HepG2 (cell line): ENCODE measurements around the gene FUT6. TPM values are rescaled to one million over a fixed set of nuclear protein-coding genes. Genes with fewer than 3 reads are reported as not detected.

Source experiments
- ATAC-seq: fragments of 200-7000 bp; cut with Tn5 transposase; 3 replicates; pipeline ENCODE4 v1.9.1; 2020; ENCODE audit warnings: mild to moderate bottlenecking, moderate library complexity
- BruUV-seq: library from RNA; stranded (reverse); fragments of 400-500 nt; replicated peaks from 2 replicates; lab custom pipeline; 2021; lab: Mats Ljungman, UMichigan
- CTCF ChIA-PET: fragments of 300-600 bp; formaldehyde crosslinking; extraction: SDS; loops from one replicate; lab custom pipeline; 2021; ENCODE audit warnings: low total read pairs, inconsistent platforms, low intra/inter-chr PET ratio; lab: Yijun Ruan, JAX
- POLR2A ChIA-PET: fragments of 350-600 bp; sonication (Branson Sonifier 250); formaldehyde crosslinking; loops from one replicate; lab custom pipeline; 2020; ENCODE audit warnings: antibody characterized with exemption, inconsistent platforms; lab: Yijun Ruan, JAX
- DNase-seq: peaks from one replicate; pipeline ENCODE4 v3.0.0-alpha.2; 2015; ENCODE audit warnings: low spot score
- FAIRE-seq: peaks from 3 replicates; lab custom pipeline; 2011; peaks lifted over from hg19 to GRCh38; lab: Jason Lieb, UNC
- H2AFZ ChIP-seq: one replicate; pipeline ENCODE4 v1.6.1; 2011; ENCODE audit warnings: low read length, inconsistent platforms
- H3K27ac ChIP-seq: fragments of 300-600 bp; 3 replicates; pipeline ENCODE4 v1.8.0; 2011; ENCODE audit warnings: mixed run types, mild to moderate bottlenecking, mixed read lengths, low read length, inconsistent platforms; ENCODE audit not compliant: insufficient read depth; ENCODE audit errors: extremely low read length
- H3K27me3 ChIP-seq, 2 experiments: fragments of 200-600 bp in 1 of 2; 2 replicates in 1 of 2; 3 replicates in 1 of 2; pipeline versions ENCODE4 v1.6.0 to v1.8.0; 2011; ENCODE audit warnings: low read length in 2 of 2, mild to moderate bottlenecking in 2 of 2, moderate library complexity in 2 of 2, inconsistent platforms in 1 of 2; ENCODE audit not compliant: insufficient read depth in 2 of 2, control insufficient read depth in 1 of 2
- H3K36me3 ChIP-seq, 2 experiments: fragments of 200-600 bp in 1 of 2; replicated peaks in 1 of 2; 2 replicates in 1 of 2; 3 replicates in 1 of 2; pipeline versions ENCODE4 v1.5.1 to v1.8.0; 2011; ENCODE audit warnings: low read length in 2 of 2, inconsistent platforms in 1 of 2; ENCODE audit not compliant: insufficient read depth in 2 of 2, control insufficient read depth in 1 of 2
- H3K4me1 ChIP-seq: 2 replicates; pipeline ENCODE4 v1.5.1; 2012; ENCODE audit warnings: low read length, inconsistent platforms; ENCODE audit not compliant: insufficient read depth
- H3K4me2 ChIP-seq: 2 replicates; pipeline ENCODE4 v1.6.0; 2011; ENCODE audit warnings: low read depth, low read length, inconsistent platforms
- H3K4me3 ChIP-seq, 3 experiments: fragments of 200-600 bp in 1 of 3; sonication (generic), shearing (Covaris generic) in 1 of 3; replicated peaks in 1 of 3; 2 replicates each; pipeline ENCODE4 v1.5.1; 2011 to 2016; ENCODE audit warnings: low read length in 3 of 3, inconsistent platforms in 2 of 3, low read depth in 2 of 3, mild to moderate bottlenecking in 2 of 3, control low read depth in 1 of 3, mixed read lengths in 1 of 3; ENCODE audit not compliant: insufficient read depth in 1 of 3
- H3K79me2 ChIP-seq: one replicate; pipeline ENCODE4 v1.6.1; 2011; ENCODE audit warnings: low read length, inconsistent platforms; ENCODE audit not compliant: insufficient read depth
- H3K9ac ChIP-seq: 2 replicates; pipeline ENCODE4 v1.6.0; 2011; ENCODE audit warnings: mild to moderate bottlenecking, low read depth, low read length, inconsistent platforms; ENCODE audit not compliant: insufficient read depth
- H3K9me3 ChIP-seq: 2 replicates; pipeline ENCODE4 v1.5.1; 2012; ENCODE audit warnings: mild to moderate bottlenecking, low read length
- H4K20me1 ChIP-seq: 2 replicates; pipeline ENCODE4 v1.6.0; 2011; ENCODE audit warnings: inconsistent platforms, mild to moderate bottlenecking, low read length, moderate library complexity; ENCODE audit not compliant: insufficient read depth
- BATF2 ChIP-seq: sonication (generic); formaldehyde crosslinking; IDR thresholded peaks from 2 replicates; pipeline ENCODE4 v1.8.0; 2022; ENCODE audit warnings: mild to moderate bottlenecking, missing genetic modification reagents, moderate library complexity
- GABPB1 ChIP-seq: IDR thresholded peaks from 2 replicates; pipeline ENCODE4 v1.6.1; 2016; ENCODE audit warnings: mild to moderate bottlenecking, missing genetic modification reagents, moderate library complexity, missing compliant biosample characterization
- GATAD2A ChIP-seq: IDR thresholded peaks from 2 replicates; pipeline ENCODE4 v1.6.1; 2016
- NCOR1 ChIP-seq: fragments of 200-600 bp; sonication (generic); IDR thresholded peaks from 2 replicates; pipeline ENCODE4 v1.7.0; 2017; ENCODE audit warnings: antibody characterized with exemption, low read length, borderline replicate concordance
- SMARCC2 ChIP-seq: fragments of 450-650 bp; IDR thresholded peaks from 2 replicates; pipeline ENCODE4 v1.6.1; 2017; ENCODE audit warnings: antibody characterized with exemption, mild to moderate bottlenecking
- TEAD3 ChIP-seq: optimal IDR thresholded peaks from 2 replicates; pipeline ENCODE3; 2016; ENCODE audit warnings: borderline replicate concordance
- ZBTB2 ChIP-seq: sonication (generic); formaldehyde crosslinking; IDR thresholded peaks from 2 replicates; pipeline ENCODE4 v1.8.0; 2022; ENCODE audit warnings: low read depth, missing genetic modification reagents
- ZFP90 ChIP-seq: sonication (generic); formaldehyde crosslinking; IDR thresholded peaks from 2 replicates; pipeline ENCODE4 v1.8.0; 2022; ENCODE audit warnings: missing genetic modification reagents, mild to moderate bottlenecking, inconsistent platforms, borderline replicate concordance
- ZNF253 ChIP-seq: sonication (generic); formaldehyde crosslinking; IDR thresholded peaks from 2 replicates; pipeline ENCODE4 v1.8.0; 2022; ENCODE audit warnings: mild to moderate bottlenecking, missing genetic modification reagents, borderline replicate concordance
- ZNF292 ChIP-seq: sonication (generic); formaldehyde crosslinking; IDR thresholded peaks from 2 replicates; pipeline ENCODE4 v1.8.1; 2022; ENCODE audit warnings: mild to moderate bottlenecking, low read depth, missing genetic modification reagents, borderline replicate concordance
- ZNF350 ChIP-seq: sonication (generic); formaldehyde crosslinking; IDR thresholded peaks from 2 replicates; pipeline ENCODE4 v1.4.0; 2020; ENCODE audit warnings: mild to moderate bottlenecking, low read depth, missing genetic modification reagents, borderline replicate concordance
- ZNF768 ChIP-seq: sonication (generic); formaldehyde crosslinking; IDR thresholded peaks from 2 replicates; pipeline ENCODE4 v1.4.0; 2020; ENCODE audit warnings: missing genetic modification reagents
- ZNF770 ChIP-seq: sonication (generic); formaldehyde crosslinking; IDR thresholded peaks from 2 replicates; pipeline ENCODE4 v1.5.0; 2020; ENCODE audit warnings: mild to moderate bottlenecking, missing genetic modification reagents
- WGBS: methylation state at CpG from one replicate; pipeline ENCODE4 v1.1.6; 2017; ENCODE audit warnings: low lambda C conversion rate; 5-methylcytosine and 5-hydroxymethylcytosine counted together
- in situ Hi-C: cut with HindIII; loops from 2 replicates; pipeline ENCODE4 v1.10.0; 2017; ENCODE audit warnings: low pct_unique_long_range_greater_than_20kb; ENCODE audit not compliant: extremely low pct_ligation_motif_present
- intact Hi-C: fragments of 100-400 bp; cut with micrococcal nuclease; formaldehyde crosslinking; loops from one replicate; pipeline ENCODE4 v1.10.0; 2022; ENCODE audit not compliant: unreplicated experiment
- polyA plus RNA-seq, 8 experiments: library from polyadenylated mRNA; depleted of rRNA in 3 of 8; stranded (reverse) in 7 of 8; unstranded in 1 of 8; fragments of >200 nt; fragmentation: Illumina TruSeq in 4 of 8; extraction: Trizol in 4 of 8; gene quantifications; 2 replicates each; pipeline versions ENCODE4 v1.2.1 to v1.2.3, GENCODE V29; 2011 to 2016; ENCODE audit warnings: low read depth in 4 of 8, missing spikeins in 1 of 8, mixed read lengths in 1 of 8; ENCODE audit not compliant: insufficient read depth in 1 of 8
- total RNA-seq, 5 experiments: library from RNA; depleted of rRNA; stranded (reverse); fragments of >200 nt; fragmentation: Illumina TruSeq; extraction: Trizol; gene quantifications; 2 replicates each; pipeline ENCODE4 v1.2.3, GENCODE V29; 2016; ENCODE audit warnings: low read depth in 1 of 5

FUT6 gene
- total and polyA plus RNA-seq, 2 of the 13 experiments (the other 11 are each of a cell fraction or from before 2014, with no cell fraction given): 8.2 to 27.7 TPM

GRCh38 chr19:5809469-5809868 lies 30.0 kb downstream of the FUT6 start:
- no peaks in the 10 kb centered on the region for H3K79me2 ChIP-seq
- BruUV-seq: no TSS peak
- no peak for ATAC-seq
- H4K20me1 ChIP-seq: no peaks in the 10 kb centered on the region
- H2AFZ ChIP-seq: no peak overlapping the region
- DNase-seq: no peak
- H3K27ac ChIP-seq: no peak overlapping the region
- no peak for FAIRE-seq
- intact Hi-C loops: loop anchor here (10.0 kb wide), 1 partner anchor 215 kb away; no protein-coding TSS in a partner anchor
- no peaks in the 10 kb centered on the region for H3K36me3 ChIP-seq
- CTCF ChIA-PET: no interaction called here
- H3K4me3 ChIP-seq: no peak overlapping the region
- TF ChIP-seq ZNF768 (CRISPR knock-in tag) (peak; percentile 62), NCOR1 (no peak), ZNF350 (CRISPR knock-in tag) (0 out of 2 replicates have a peak, but pooled peaks have one; percentile 8)
- TF ChIP-seq, all 625 proteins: peak for 2
- WGBS: 86% methylated on average over 10 of the region's 10 CpGs
- Histone ChIP-seq H3K9me3 (no peaks in the 10 kb centered on the region), H3K4me1 (peaks cover 24% of the 10 kb centered on the region), H3K4me2 (no peak overlapping the region), H3K27me3 (no peaks in the 10 kb centered on the region), H3K9ac (no peak overlapping the region)
- in situ Hi-C loops: loop anchor here (5.0 kb wide), 1 partner anchor 83 kb away; no protein-coding TSS in a partner anchor
- POLR2A ChIA-PET: interaction anchor here (0.6 to 2.6 kb wide), 7 partner anchors 9 to 95 kb away, joined by 3 to 15 read pairs (median 4); partner anchors contain the start of genes DUS3L, NDUFA11 and VMAC

- Histone ChIP-seq H3K36me3 (no peaks in the 10 kb centered on the region), H3K4me3 (no peak overlapping the region), H3K4me2 (no peak overlapping the region), H4K20me1 (no peaks in the 10 kb centered on the region), H3K79me2 (no peaks in the 10 kb centered on the region), H3K9ac (no peak overlapping the region), H3K27ac (no peak overlapping the region), H3K9me3 (no peaks in the 10 kb centered on the region), H3K27me3 (no peaks in the 10 kb centered on the region), H3K4me1 (peaks cover 27% of the 10 kb centered on the region), H2AFZ (no peak overlapping the region)
- DNase-seq (no peak), ATAC-seq (no peak), FAIRE-seq (no peak)
- in situ Hi-C loops (loop anchor here (5.0 kb wide), 1 partner anchor 83 kb away; no protein-coding TSS in a partner anchor), intact Hi-C loops (loop anchor here (10.0 kb wide), 1 partner anchor 216 kb away; no protein-coding TSS in a partner anchor)
- ChIA-PET POLR2A (interaction anchor here (0.6 to 2.6 kb wide), 8 partner anchors 8 to 192 kb away, joined by 3 to 15 read pairs (median 4); partner anchors contain the start of genes DUS3L, NDUFA11 and VMAC), CTCF (no interaction called here)
- 67% methylated on average over 9 of the region's 9 CpGs for WGBS
- no TSS peak for BruUV-seq
- TF ChIP-seq ZNF770 (CRISPR knock-in tag): peak; percentile 82
- no peak for TF ChIP-seq ZNF292
- TF ChIP-seq SMARCC2: no peak
- peak; percentile 95 for TF ChIP-seq ZFP90 (CRISPR knock-in tag)
- no peak for TF ChIP-seq ZNF253 (CRISPR knock-in tag)
- no peak for TF ChIP-seq ZNF768 (CRISPR knock-in tag)
- TF ChIP-seq BATF2 (CRISPR knock-in tag): no peak
- TF ChIP-seq GABPB1 (CRISPR knock-in tag): peak; percentile 33; the same call in 1 of the 2 replicates
- TF ChIP-seq ZBTB2 (CRISPR knock-in tag): no peak
- TF ChIP-seq TEAD3: no peak
- TF ChIP-seq GATAD2A: 0 out of 2 replicates have a peak, but pooled peaks have one; percentile 37
Measured at GRCh38 chr19:5809053-5809452, 30.4 kb downstream of the FUT6 start.
